Embryonic facial prominence (tissue), 1 donor: ENCODE data around the gene PIK3C2G.

ENCODE experiments used
- DNase-seq: peaks from one replicate; pipeline ENCODE4 v3.0.0-alpha.2; 2016; ENCODE audit errors: extremely low spot score

PIK3C2G gene

GRCh38 chr12:18345021-18345735, 83.9 kb downstream of the PIK3C2G start:
- no peak for DNase-seq

GRCh38 chr12:18352312-18352711, 91.0 kb downstream of the PIK3C2G start:
- no peak for DNase-seq

- no peak for DNase-seq
Observed at GRCh38 chr12:18355429-18355828, 94.1 kb downstream of the PIK3C2G start.

DNA sequence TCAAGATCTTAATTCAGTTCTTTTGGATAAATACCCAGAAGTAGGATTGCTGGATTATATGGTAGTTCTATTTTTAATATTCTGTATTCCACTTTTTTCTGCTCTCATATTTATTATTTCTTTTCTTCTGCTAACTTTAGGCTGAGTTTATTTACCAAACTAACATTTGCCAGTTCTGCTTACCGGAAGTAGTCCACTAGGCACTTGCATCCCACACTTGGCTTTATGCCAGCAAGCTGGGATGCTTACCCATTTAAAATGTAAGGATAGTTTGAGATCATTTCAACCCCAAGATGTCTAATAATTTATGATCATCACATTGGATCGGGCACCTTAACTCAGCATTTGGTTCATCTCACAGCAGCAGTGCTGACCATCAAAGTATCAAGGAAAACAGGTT, 96.8 kb downstream of the PIK3C2G start:
- no peak for DNase-seq

DNA sequence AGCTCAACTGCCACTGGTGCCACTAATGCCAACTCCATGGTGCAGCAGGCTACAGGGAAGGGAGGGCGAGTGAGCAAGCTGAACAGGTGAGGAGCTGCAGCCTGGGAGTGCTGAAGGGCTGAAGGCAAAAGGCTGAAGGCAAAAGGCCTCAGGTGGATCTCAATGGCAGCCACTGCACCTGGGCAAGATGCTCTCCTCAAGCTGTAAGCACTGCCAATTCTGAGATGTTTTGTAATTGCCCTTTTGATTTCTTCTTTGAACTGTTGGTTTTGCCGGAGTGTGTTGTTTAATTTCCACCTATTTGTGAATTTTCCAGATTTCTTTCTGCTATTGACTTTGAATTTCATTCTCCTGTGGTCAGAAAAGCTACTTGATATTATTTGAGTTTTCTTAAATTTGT, 97.6 kb downstream of the PIK3C2G start:
- no peak for DNase-seq

- DNase-seq = no peak
Observed at GRCh38 chr12:18361433-18361832, 100.1 kb downstream of the PIK3C2G start.

- DNase-seq = no peak
Observed at GRCh38 chr12:18363321-18363720, 102.0 kb downstream of the PIK3C2G start.

DNA sequence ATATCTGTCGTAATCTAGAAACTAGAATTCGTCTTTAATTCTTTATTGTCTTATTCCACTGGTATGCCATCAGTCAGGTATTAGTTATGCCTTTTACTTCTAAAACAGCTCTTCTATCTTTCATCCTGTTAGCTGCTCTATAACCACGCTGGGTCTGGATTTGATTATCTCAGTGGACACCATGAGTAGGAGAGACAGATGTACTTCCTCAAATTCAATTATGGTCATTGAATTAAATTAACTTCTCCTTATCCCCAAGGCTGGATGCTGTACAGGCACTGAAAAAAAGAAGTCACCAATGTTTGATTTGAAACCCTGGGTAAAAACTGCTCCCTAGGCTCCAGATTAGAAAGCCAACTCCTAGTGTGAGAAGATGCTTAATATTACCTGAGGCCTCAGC, 107.3 kb downstream of the PIK3C2G start:
- no peak for DNase-seq

DNA sequence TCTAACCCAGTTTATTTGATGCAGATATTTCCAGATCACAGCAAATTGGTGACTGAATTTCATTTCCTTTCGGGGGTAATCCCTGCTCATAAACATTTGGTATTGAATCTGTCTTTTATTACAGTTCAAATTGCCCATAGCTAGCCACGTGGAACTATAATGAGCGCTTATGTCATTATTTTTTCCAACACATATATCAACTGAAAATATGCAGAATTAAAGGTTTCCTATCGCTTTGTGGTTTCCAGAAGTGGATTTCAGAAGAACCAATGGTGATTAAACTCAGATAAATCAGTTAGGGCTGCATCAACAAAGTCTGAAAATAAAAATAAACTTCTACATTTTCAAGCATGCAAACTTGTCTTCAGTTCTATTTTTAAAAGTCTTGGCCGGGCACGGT, 111.9 kb downstream of the PIK3C2G start:
- no peak for DNase-seq

DNA sequence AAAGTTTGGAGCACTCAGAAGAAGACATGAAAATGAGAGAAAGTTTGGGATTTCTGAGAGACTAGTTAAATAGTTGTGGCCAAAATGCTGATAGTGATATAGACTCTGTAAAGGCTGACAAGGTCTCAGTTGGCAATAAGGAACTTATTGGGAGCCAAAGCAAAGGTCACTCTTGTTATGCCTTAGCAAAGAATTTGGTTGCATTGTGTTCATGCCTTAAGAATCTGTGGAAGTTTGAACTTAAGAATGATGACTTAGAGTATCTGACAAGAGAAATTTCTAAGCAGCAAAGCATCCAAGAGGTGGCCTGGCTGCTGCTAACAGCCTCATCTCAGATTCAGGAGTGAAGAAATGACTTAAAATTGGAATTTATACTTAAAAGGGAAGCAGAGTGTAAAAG, 113.8 kb downstream of the PIK3C2G start:
- no peak for DNase-seq

- no peak for DNase-seq
Observed at GRCh38 chr12:18375583-18375982, 114.3 kb downstream of the PIK3C2G start.

DNA sequence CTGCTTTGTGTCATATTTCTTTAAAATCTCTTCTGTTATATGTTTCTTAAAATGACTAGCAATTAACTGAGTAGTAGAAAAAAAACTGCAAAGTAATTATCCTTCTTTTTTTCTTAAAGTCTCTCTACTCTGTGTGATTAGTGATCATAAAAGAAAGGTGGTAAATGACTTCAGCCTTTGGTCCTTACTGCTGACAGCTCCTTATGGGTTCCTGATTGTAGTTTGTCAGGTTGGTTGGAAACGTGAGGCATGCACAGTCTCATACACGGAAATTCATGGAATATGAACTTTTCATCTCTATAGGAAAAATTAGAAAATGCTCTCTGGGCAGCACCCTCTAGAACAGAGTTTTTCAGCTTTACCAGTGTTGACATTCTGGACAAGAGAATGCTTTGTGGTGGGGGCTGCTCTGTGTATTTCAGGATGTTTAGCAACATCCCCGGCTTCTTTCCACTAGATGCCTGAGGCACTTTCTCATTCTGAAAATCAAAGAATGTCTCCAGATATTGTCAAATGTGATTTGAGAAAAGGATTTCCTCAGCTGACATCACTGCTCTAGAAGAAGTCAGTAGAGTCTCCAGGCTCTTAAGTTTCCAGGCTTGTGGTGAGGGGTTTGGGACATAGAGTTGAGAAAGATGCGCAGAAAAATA, 121.0 kb downstream of the PIK3C2G start:
- no peak for DNase-seq

GRCh38 chr12:18383203-18383602, 121.9 kb downstream of the PIK3C2G start:
- DNase-seq = peak; percentile 20

GRCh38 chr12:18387706-18388105, 126.4 kb downstream of the PIK3C2G start:
- no peak for DNase-seq

DNA sequence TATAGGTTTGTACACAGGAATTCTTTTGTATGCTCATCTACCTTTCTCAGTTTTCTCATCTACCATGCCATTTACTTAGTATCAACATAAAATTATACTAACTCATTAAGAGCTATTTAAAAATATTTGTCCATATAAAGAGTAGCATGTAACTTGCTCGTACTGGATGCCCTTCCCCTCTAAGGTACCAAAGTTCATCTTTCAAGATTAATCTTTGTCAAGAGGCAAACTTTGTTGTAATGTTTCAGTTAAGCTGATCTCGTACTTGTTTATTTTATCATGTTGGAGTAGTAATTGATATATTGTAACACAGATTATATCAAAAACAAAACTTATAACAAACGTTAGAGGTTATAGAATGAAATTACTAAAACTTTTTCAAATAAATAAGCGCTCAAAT, 128.5 kb downstream of the PIK3C2G start:
- DNase-seq = no peak

- DNase-seq = no peak
Observed at GRCh38 chr12:18391151-18391550, 129.8 kb downstream of the PIK3C2G start.

DNA sequence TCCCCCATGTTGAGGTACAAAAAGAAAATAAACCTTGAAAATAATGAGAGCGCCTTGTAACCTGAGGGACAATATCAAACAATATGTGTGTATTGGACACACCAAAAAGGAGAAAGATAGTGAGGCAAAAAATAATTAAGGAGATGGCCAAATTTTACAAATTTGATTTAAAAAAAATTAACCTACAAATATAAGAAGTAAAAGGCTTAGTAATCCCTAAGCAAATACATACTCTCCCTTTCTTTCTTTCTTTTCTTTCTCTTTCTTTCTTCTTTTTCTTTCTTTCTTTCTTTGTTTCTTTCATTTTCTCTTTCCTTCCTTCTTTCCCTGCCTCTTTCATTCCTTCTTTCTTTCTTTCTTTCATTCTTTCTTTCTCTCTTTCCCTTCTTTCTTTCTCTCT, 133.4 kb downstream of the PIK3C2G start:
- no peak for DNase-seq

- no peak for DNase-seq
Observed at GRCh38 chr12:18400186-18400585, 138.9 kb downstream of the PIK3C2G start.

- no peak for DNase-seq
Observed at GRCh38 chr12:18402872-18403611, 141.7 kb downstream of the PIK3C2G start.

DNA sequence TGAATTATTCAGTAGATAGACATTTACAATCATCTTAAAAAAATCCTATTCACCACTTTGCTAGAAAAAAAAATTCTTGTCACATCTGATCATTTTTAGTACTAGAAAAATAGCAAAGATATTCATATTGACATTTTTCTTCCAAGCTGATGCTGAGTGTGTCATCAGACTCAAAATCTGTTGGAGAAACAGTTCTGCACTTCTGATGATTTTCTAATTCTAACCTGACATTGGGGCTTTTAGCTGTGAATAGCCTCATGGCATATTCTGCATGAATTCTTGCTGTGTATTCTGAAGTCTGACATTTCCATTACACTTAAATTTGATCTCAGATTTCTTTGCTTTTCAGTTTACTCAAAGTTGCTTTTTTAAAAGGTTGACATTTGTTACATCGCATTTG, 150.1 kb downstream of the PIK3C2G start:
- no peak for DNase-seq

DNA sequence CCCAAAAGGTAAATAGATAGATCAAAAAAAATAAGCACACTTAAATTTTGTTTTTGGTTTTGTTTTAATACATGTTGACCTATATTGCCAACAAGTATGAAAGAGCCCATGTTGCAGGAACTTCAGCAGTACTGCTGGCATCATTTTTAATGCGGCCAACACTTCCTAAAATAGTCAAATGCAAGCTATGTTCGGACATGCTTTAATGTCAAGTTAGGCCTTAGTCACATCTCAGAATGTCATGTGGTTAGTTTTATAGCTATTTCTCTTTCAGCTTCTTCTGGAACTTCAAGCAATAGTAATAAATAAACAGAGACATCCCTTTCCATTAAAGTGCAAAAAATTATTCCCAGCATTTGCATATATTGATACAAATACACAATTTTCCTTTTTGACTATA, 153.4 kb downstream of the PIK3C2G start:
- no peak for DNase-seq

DNA sequence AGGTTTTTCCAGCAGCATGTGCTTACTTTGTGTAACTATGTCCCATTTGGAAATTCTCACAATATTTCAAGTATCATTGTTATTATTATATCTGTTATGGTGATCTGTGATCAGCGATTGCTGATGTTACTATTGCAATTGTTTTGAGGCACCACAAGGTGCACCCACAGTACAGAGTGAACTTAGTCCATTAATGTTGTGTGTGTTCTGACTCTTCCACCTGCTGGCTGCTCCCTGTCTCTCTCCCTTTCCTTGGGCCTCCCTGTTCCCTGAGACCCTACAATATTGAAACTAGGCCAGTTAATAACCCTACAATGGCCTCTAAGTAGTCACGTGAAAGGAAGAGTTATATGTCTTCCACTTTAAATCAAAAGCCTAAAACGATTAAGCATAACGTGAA, 153.9 kb downstream of the PIK3C2G start:
- no peak for DNase-seq

GRCh38 chr12:18416412-18416811, 155.1 kb downstream of the PIK3C2G start:
- no peak for DNase-seq
